ENCODE measurements around the gene NSRP1.
A peak's percentile ranks its signal among the peaks of the same experiment; 100 is the strongest.

NSRP1 gene

GRCh38 chr17:30172560-30172959 is 55.9 kb downstream of the NSRP1 start:
- no peak for DNase-seq (ENCODE audit: insufficient read length, low spot score)
- no peak for FAIRE-seq

GRCh38 chr17:30173649-30174048 is 57.0 kb downstream of the NSRP1 start:
- FAIRE-seq (peak; percentile 13), DNase-seq (ENCODE audit: insufficient read length, low spot score) (peak; percentile 18)
- no peak for TF ChIP-seq SPI1 (IDR thresholded peaks at IDR 0.05; ENCODE audit: low read depth, low read length)
- no peak for TF ChIP-seq POU2F2 (IDR thresholded peaks at IDR 0.05; ENCODE audit: low read depth, low read length)
- no peak for TF ChIP-seq TAF1 (IDR thresholded peaks at IDR 0.05; ENCODE audit: low read depth, low read length)
- TF ChIP-seq POLR2AphosphoS5 (IDR thresholded peaks at IDR 0.05; ENCODE audit: low read depth, low read length), result no peak
- no peak for TF ChIP-seq PAX5 (IDR thresholded peaks at IDR 0.05; ENCODE audit: insufficient read depth, low read length, severe bottlenecking)
- no peak for TF ChIP-seq POLR2A (IDR thresholded peaks at IDR 0.05; ENCODE audit: low read depth, low read length)

More at GRCh38 chr17:30172560-30172959, 55.9 kb downstream of the NSRP1 start:
- no peak for TF ChIP-seq POLR2AphosphoS5 (IDR thresholded peaks at IDR 0.05; ENCODE audit: low read depth, low read length)
- TF ChIP-seq SPI1 (IDR thresholded peaks at IDR 0.05; ENCODE audit: low read depth, low read length), result no peak
- TF ChIP-seq PAX5 (IDR thresholded peaks at IDR 0.05; ENCODE audit: insufficient read depth, low read length, severe bottlenecking), result no peak
- TF ChIP-seq POU2F2 (IDR thresholded peaks at IDR 0.05; ENCODE audit: low read depth, low read length), result no peak
- no peak for TF ChIP-seq TAF1 (IDR thresholded peaks at IDR 0.05; ENCODE audit: low read depth, low read length)
- TF ChIP-seq POLR2A (IDR thresholded peaks at IDR 0.05; ENCODE audit: low read depth, low read length), result no peak

GRCh38 chr17:30174556-30174955 is 57.9 kb downstream of the NSRP1 start:
- FAIRE-seq, result no peak
- DNase-seq (ENCODE audit: insufficient read length, low spot score), result no peak
- TF ChIP-seq TAF1 (IDR thresholded peaks at IDR 0.05; ENCODE audit: low read depth, low read length) (no peak), PAX5 (IDR thresholded peaks at IDR 0.05; ENCODE audit: insufficient read depth, low read length, severe bottlenecking) (no peak), POLR2AphosphoS5 (IDR thresholded peaks at IDR 0.05; ENCODE audit: low read depth, low read length) (no peak)

- DNase-seq (ENCODE audit: insufficient read length, low spot score), result no peak
- FAIRE-seq, result no peak
- TF ChIP-seq PAX5 (IDR thresholded peaks at IDR 0.05; ENCODE audit: insufficient read depth, low read length, severe bottlenecking), result no peak
- no peak for TF ChIP-seq TAF1 (IDR thresholded peaks at IDR 0.05; ENCODE audit: low read depth, low read length)
- no peak for TF ChIP-seq POU2F2 (IDR thresholded peaks at IDR 0.05; ENCODE audit: low read depth, low read length)
- TF ChIP-seq POLR2AphosphoS5 (IDR thresholded peaks at IDR 0.05; ENCODE audit: low read depth, low read length), result no peak
- no peak for TF ChIP-seq SPI1 (IDR thresholded peaks at IDR 0.05; ENCODE audit: low read depth, low read length)
- no peak for TF ChIP-seq POLR2A (IDR thresholded peaks at IDR 0.05; ENCODE audit: low read depth, low read length)
These were observed 60.2 kb downstream of the NSRP1 start for GRCh38 chr17:30176855-30177254.

GRCh38 chr17:30186761-30187160 is 70.1 kb downstream of the NSRP1 start:
- TF ChIP-seq SPI1 (IDR thresholded peaks at IDR 0.05; ENCODE audit: low read depth, low read length) (no peak), POLR2A (IDR thresholded peaks at IDR 0.05; ENCODE audit: low read depth, low read length) (no peak), PAX5 (IDR thresholded peaks at IDR 0.05; ENCODE audit: insufficient read depth, low read length, severe bottlenecking) (no peak), TAF1 (IDR thresholded peaks at IDR 0.05; ENCODE audit: low read depth, low read length) (no peak), POLR2AphosphoS5 (IDR thresholded peaks at IDR 0.05; ENCODE audit: low read depth, low read length) (no peak), POU2F2 (IDR thresholded peaks at IDR 0.05; ENCODE audit: low read depth, low read length) (no peak)
- FAIRE-seq (no peak), DNase-seq (ENCODE audit: insufficient read length, low spot score) (no peak)

GRCh38 chr17:30187573-30187972 is 71.0 kb downstream of the NSRP1 start:
- no peak for TF ChIP-seq POLR2AphosphoS5 (IDR thresholded peaks at IDR 0.05; ENCODE audit: low read depth, low read length)
- no peak for TF ChIP-seq POLR2A (IDR thresholded peaks at IDR 0.05; ENCODE audit: low read depth, low read length)
- TF ChIP-seq POU2F2 (IDR thresholded peaks at IDR 0.05; ENCODE audit: low read depth, low read length), result no peak
- FAIRE-seq (no peak), DNase-seq (ENCODE audit: insufficient read length, low spot score) (no peak)

- no peak for DNase-seq (ENCODE audit: insufficient read length, low spot score)
- no peak for TF ChIP-seq PAX5 (IDR thresholded peaks at IDR 0.05; ENCODE audit: insufficient read depth, low read length, severe bottlenecking)
- TF ChIP-seq POLR2AphosphoS5 (IDR thresholded peaks at IDR 0.05; ENCODE audit: low read depth, low read length), result no peak
- TF ChIP-seq SPI1 (IDR thresholded peaks at IDR 0.05; ENCODE audit: low read depth, low read length), result no peak
- TF ChIP-seq POLR2A (IDR thresholded peaks at IDR 0.05; ENCODE audit: low read depth, low read length), result no peak
- TF ChIP-seq POU2F2 (IDR thresholded peaks at IDR 0.05; ENCODE audit: low read depth, low read length), result no peak
- TF ChIP-seq TAF1 (IDR thresholded peaks at IDR 0.05; ENCODE audit: low read depth, low read length), result no peak
- FAIRE-seq, result no peak
These were observed 71.8 kb downstream of the NSRP1 start for GRCh38 chr17:30188211-30188939.

- FAIRE-seq (no peak), DNase-seq (ENCODE audit: insufficient read length, low spot score) (no peak)
- TF ChIP-seq SPI1 (IDR thresholded peaks at IDR 0.05; ENCODE audit: low read depth, low read length), result no peak
- no peak for TF ChIP-seq POLR2AphosphoS5 (IDR thresholded peaks at IDR 0.05; ENCODE audit: low read depth, low read length)
- TF ChIP-seq POU2F2 (IDR thresholded peaks at IDR 0.05; ENCODE audit: low read depth, low read length), result no peak
- TF ChIP-seq PAX5 (IDR thresholded peaks at IDR 0.05; ENCODE audit: insufficient read depth, low read length, severe bottlenecking), result no peak
- TF ChIP-seq TAF1 (IDR thresholded peaks at IDR 0.05; ENCODE audit: low read depth, low read length), result no peak
- no peak for TF ChIP-seq POLR2A (IDR thresholded peaks at IDR 0.05; ENCODE audit: low read depth, low read length)
These were observed 74.5 kb downstream of the NSRP1 start for GRCh38 chr17:30191072-30191471.

GRCh38 chr17:30196504-30196903 is 79.9 kb downstream of the NSRP1 start:
- no peak for DNase-seq (ENCODE audit: insufficient read length, low spot score)
- FAIRE-seq, result no peak
- TF ChIP-seq PAX5 (IDR thresholded peaks at IDR 0.05; ENCODE audit: insufficient read depth, low read length, severe bottlenecking), result no peak
- no peak for TF ChIP-seq POLR2AphosphoS5 (IDR thresholded peaks at IDR 0.05; ENCODE audit: low read depth, low read length)
- TF ChIP-seq SPI1 (IDR thresholded peaks at IDR 0.05; ENCODE audit: low read depth, low read length), result no peak
- no peak for TF ChIP-seq POU2F2 (IDR thresholded peaks at IDR 0.05; ENCODE audit: low read depth, low read length)
- no peak for TF ChIP-seq TAF1 (IDR thresholded peaks at IDR 0.05; ENCODE audit: low read depth, low read length)
- no peak for TF ChIP-seq POLR2A (IDR thresholded peaks at IDR 0.05; ENCODE audit: low read depth, low read length)

- DNase-seq (ENCODE audit: insufficient read length, low spot score), result no peak
- TF ChIP-seq TAF1 (IDR thresholded peaks at IDR 0.05; ENCODE audit: low read depth, low read length) (no peak), POLR2A (IDR thresholded peaks at IDR 0.05; ENCODE audit: low read depth, low read length) (no peak), PAX5 (IDR thresholded peaks at IDR 0.05; ENCODE audit: insufficient read depth, low read length, severe bottlenecking) (no peak), SPI1 (IDR thresholded peaks at IDR 0.05; ENCODE audit: low read depth, low read length) (no peak), POLR2AphosphoS5 (IDR thresholded peaks at IDR 0.05; ENCODE audit: low read depth, low read length) (no peak), POU2F2 (IDR thresholded peaks at IDR 0.05; ENCODE audit: low read depth, low read length) (no peak)
- no peak for FAIRE-seq
These were observed 80.8 kb downstream of the NSRP1 start for GRCh38 chr17:30197416-30197815.
